ENCODE measurements around the gene OBP2A.
"Not testable (repeated sequence)": the region's sequence is repeated elsewhere in the genome, so short reads cannot be mapped to it uniquely, and the experiment has no call there.

Gene OBP2A

DNA sequence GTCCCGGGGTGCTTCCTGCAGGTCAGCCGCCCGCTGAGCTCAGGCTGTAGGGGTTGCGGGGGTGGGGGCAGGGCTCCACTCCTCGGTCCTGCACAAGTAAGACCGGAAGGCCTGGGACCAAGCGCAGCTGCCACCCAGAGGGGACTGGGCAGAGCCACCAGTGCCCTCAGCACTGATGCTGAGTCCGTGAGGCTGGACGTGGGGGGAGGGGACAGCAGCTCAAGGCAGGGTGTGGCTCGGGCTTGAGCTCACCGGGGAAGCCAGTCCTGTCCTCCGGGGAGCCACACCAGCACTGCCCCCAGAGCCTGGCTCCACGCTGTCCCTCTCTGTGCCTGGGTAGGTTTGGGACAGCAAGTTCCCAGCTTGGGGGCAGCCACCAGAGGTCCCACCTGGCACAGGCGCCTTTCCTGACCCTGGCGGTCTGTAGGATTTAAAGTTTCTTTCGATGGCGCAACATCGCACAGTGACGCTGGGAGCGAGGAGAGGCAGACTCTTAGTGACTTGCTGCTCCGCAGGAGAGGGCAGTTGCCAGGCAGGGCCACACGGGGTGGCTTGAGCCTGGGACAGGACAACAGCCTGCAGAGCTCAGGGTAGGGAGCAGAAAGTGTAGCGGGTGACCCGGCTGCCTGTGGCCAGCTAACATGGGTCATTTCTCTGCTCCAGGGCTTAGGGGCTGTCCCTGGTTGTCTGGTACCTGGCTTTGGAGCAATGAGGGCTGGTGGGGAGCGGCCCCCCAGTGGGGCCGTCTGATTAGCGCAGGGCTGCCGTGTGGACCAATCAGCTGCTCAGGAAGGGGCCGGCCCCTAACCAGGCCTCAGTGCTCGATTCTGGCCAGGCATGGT lies 19.0 kb upstream of the OBP2A start:
- DNase-seq (ENCODE audit: low read depth): no peak

DNA sequence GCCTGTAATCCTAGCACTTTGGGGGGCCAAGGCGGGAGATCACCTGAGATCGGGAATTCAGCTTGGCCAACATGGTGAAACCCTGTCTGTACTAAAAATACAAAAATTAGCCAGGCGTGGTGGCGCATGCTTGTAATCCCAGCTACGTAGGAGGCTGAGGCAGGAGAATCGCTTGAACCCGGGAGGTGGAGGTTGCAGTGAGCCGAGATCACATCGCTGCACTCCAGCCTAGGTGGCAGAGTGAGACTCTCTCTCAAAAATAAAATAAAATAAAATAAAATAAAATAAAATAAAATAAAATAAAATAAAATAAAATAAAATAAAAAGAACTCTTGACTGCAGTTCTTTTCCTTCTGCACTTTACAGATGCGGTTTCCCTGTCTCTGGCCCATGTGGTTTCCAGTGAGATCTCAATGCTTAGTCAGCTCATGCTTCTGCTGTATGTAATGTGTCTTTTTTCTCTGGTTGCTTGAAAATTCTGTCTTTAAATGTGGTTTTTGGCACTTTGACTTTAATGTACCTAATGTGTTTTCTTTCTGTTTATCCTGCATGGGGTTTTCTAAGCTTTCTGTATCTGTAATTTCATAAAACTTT lies 17.0 kb upstream of the OBP2A start:
- not testable (repeated sequence) for DNase-seq (ENCODE audit: low read depth)

DNA sequence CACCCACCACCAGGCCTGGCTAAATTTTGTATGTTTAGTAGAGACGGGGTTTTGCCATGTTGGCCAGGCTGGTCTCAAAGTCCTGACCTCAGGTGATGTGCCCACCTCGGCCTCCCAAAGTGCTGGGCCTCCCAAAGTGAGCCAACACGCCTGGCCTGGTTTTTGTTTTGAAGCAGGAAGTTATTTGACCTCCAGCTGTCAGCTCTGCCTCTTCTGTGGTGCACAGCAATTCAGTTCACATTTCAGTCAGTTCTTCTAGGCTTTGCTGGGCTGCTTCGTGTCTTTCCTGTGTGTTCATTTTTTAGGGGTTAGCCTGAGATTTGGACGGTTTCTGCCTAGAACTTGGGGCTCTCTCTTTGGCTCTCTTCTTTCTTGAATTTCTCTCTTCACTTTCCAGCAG lies 15.8 kb upstream of the OBP2A start:
- no peak for DNase-seq (ENCODE audit: low read depth)

DNA sequence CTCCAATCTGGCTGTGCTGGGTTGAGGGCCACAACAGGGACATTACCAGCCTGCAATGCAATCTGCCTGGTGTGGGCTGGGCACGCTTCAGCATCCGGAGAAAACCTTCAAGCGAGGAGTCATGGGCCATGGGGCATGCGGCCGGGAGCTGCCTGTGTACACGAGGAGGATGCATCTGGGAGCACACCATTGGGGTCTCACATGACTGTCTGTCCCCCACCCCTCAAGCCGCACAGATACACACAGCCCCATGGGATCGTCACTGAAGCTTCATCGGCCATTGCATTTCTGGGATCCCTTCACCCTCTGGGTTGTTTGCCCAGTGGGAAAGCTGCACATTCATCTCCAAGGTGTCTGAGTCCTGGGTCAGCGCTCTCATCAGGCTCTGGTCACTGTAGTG lies 14.8 kb upstream of the OBP2A start:
- DNase-seq (ENCODE audit: low read depth): no peak

DNA sequence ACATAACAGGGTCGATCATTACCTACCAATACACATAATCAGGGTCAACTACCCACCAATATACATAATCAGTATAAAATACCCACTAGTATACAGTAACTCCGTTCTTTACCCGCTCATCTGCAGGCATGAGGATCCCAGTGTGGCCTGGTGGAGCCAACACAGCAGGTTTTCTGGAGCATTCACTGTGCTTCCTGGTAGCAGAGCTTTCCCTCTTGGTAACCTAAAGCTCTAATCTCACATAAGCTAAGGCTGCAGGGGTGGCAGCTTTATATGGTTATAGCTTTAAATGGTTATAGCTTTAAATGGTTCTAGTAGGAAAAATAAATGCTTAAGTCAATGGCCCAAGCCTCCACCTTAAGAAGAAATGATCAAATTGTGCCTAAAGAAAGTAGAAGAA lies 12.8 kb upstream of the OBP2A start:
- DNase-seq (ENCODE audit: low read depth): no peak

DNA sequence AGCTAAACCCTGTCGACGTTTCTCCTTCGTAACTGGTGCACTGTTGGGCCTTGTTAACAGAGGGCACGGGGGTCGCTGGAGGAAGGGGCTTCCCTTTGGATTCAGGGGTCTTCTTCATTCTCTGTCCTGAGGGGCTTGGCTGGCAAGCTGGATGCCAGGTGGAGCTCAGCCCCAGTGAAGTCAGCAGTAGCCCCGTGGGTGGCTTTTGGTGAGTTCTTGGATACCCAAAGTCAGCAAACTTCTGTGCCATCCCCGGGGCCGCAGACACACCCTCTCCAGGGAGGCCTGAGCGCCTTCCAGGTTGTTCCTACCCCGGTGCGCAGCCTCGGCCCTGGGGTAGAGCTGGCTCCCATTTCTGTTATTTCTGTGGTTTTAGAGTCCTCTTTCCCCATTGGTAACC lies 12.3 kb upstream of the OBP2A start:
- no peak for DNase-seq (ENCODE audit: low read depth)

DNA sequence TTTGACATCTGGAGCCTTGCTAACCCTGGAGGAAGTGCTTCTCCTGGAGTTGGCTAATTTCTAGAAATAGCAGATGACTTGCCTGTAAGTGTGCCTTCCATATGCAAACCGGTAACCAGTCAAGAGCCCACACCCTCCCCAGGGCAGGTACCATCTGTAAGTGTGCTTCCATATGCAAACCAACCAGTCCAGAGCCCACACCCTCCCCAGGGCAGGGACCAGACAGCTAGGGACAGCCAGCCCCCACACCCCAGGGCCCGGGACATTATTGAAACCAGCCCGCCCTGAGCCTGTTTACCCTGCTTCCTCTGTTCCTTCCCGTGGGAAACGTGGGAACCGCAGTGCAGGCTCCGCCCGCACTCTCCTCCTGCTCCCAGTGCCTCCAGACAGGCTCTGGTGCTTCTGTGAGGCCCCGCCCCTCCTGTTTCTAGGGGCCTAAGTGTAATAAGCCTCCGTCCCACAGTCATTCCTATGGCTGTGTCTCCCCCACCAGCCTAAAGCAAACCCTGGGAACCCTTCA lies 11.7 kb upstream of the OBP2A start:
- DNase-seq (ENCODE audit: low read depth): not testable (repeated sequence)

DNA sequence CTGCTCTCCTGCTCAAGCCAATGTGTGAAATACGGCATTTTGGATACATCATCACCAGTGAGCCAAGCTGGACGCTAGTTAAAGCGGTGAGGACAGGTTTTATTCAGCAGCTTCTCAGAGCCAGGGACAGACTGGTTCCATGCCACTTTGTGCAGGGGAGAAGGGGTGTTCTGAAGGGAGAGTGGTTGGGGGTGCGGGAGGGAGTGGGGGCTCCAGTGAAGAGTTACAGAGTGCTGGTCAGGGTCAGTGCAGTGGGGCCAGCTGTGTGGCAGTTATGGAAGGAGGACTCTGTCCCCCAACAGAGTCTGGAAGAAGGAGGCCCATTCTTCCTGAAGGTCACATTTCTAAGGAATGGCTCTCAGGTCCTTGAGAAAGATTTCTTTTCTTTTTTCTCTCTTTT lies 11.1 kb upstream of the OBP2A start:
- not testable (repeated sequence) for DNase-seq (ENCODE audit: low read depth)

DNA sequence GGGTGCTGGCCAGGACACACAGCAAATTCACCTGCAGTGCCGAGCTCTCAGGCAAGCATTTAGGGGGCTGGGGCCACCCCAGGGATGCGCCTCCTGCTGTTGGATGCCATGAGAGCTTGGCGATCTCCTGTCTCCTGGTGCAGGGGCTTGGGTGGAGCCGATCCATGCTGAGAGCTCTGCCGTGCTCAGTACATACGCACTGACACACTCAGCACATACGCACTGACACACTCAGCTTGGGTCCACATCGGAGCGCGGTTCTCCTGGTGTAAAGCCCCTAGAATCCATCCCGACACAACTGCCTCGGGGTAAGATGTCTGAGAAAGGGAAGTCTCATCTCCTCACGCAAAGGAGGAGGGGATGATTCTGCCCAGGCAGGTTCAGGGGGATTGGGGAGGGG lies 10.3 kb upstream of the OBP2A start:
- not testable (repeated sequence) for DNase-seq (ENCODE audit: low read depth)

DNA sequence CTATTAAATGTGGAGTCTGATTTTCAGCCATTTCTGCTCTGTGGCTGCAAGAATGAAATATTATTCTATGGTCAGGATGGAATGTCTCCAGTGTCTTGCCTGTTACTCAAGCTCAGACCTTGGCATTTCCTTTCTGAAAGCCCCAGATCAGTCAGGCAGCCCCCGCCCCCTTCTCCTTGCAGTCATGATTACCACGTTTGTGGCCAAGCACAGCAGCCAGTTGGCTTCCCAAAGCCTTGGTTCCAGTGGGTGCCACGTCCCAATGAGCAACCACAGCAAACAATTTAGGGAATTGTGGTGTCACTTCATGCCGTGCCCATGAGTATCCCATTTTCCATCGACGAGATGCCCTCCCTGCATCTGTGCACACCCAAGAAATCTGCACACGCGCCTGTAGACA lies 9.7 kb upstream of the OBP2A start:
- DNase-seq (ENCODE audit: low read depth): no peak

DNA sequence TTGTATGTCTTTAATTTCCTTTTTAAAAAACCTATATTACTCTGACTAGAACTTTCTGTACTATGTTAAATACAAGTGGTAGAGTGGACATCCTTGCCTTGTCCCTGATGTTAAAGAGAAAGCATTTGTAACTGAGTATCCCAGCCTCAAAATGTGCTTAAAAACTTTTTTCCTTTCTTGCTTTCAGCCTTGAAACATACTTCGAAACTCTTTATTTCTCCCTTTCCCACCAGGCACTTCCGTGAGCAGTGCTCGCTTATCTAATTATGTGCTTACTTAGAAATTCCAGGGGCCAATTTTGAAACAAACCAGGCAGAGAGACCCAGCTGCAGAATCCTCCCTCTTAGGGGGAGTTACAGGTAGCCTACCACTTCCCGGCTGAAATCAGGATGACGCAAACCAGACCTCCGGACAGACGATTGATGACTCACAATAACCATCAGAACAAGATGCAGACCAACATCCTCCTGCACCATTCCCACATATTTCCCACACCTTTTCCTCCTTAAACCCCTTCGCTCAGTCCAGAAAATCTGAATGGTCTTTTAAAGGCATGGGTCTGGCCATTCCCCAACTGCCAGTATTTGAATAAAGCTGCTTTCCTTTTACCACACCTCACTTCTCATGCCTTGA lies 2.5 kb upstream of the OBP2A start:
- not testable (repeated sequence) for DNase-seq (ENCODE audit: low read depth)

DNA sequence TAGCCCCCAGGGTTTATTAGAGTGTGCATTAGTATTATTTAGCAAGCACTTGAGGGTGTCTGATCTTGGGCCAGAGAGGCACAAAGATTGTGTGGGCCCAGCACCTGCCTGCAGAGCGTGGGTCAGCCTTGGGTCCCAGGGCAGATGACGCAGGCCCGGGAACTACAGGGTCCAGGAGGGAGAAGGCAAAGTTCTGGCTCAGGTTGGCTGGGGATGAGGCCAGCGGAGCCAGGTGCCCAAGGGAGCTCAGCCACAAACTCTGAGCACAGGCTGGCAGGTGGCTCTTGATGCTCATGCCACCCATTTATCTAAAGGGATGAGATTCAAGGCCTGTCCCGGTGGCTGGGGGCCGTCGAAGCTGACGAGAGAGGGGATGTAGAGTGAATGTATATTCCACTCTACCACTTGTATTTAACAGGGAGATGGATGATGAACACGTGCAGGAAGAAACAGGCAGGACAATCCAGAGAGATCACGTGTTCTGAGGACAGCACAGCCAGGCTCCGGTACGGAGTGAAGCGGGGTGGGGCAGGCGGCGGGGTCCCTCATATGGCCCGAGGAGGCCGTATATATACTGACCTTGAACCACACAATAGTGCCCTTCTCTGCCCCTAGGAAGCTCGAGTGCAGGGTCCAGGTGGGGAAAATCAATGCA lies 818 bp upstream of the OBP2A start:
- DNase-seq (ENCODE audit: low read depth): no peak

DNA sequence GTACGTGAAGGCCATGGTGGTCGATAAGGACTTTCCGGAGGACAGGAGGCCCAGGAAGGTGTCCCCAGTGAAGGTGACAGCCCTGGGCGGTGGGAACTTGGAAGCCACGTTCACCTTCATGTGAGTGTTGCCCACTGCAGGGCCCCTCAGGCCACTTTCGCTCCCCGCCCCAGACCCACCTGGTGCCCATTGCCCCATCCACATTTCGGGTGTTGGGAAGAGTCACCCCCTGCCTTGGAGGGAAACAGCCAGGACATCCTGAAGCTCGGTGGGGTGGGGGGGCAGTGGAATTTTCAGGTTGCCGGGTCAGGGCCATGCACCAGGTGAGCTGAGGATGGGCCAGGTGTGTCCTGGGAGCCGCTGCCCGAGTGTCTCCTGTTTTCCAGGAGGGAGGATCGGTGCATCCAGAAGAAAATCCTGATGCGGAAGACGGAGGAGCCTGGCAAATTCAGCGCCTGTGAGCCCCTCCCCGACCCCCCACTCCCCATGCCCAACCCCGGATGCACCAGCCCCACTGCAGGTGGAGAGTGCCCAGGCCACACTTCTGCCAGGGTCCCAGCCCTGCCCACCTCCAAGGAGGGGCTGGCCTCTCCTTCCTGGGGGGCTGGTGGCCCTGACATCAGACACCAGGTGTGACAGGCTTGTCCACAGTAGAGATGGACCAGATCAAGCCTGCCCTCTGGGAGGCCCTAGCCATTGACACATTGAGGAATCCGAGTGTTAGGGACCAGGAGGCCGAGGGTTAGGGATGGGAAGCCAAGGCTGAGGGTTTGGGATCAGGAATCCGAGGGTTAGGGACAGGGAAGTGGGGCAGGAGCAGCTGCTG lies 1.1 kb downstream of the OBP2A start:
- not testable (repeated sequence) for DNase-seq (ENCODE audit: low read depth)

DNA sequence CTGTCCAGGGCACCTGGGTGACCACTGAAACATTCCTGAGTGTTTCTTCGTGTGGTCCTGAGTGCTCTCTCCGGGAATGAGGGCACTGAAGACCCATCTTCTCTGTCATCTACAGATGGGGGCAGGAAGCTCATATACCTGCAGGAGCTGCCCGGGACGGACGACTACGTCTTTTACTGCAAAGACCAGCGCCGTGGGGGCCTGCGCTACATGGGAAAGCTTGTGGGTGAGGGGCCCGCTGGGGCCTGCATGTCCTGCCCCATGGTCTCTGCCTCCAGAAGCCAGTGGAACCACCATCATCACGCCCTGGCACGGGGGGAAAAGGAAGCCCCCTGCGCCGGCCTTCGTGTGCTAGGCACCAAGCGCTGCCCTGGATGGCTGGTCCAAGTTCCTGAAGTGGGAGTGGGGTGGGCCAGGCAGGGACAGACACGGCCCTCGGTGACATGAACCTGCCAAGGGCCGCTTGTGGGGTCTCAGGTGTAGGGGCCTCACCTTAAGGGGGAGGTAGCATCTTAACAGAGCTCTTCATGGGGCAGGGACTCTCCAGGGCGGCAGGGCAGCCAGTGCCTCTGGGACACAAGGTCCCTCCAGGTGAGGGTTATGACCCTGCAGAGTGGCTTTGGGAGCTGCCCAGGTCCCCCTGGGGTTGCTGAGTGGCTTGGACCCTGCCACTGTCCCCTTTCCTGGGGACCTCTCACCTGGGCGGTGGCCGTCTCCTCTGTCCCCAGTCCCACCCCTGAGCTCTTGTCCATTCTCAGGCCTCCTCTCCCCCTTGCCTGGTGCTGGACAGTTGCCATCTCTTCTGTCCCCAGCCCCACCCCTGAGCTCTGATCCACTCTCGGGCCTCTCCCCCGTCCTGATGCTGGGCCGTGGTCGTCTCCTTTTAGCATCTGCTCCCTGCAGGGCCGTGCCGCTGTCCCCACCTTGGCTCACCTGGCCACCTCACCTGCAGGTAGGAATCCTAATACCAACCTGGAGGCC lies 2.1 kb downstream of the OBP2A start:
- no peak for DNase-seq (ENCODE audit: low read depth)

DNA sequence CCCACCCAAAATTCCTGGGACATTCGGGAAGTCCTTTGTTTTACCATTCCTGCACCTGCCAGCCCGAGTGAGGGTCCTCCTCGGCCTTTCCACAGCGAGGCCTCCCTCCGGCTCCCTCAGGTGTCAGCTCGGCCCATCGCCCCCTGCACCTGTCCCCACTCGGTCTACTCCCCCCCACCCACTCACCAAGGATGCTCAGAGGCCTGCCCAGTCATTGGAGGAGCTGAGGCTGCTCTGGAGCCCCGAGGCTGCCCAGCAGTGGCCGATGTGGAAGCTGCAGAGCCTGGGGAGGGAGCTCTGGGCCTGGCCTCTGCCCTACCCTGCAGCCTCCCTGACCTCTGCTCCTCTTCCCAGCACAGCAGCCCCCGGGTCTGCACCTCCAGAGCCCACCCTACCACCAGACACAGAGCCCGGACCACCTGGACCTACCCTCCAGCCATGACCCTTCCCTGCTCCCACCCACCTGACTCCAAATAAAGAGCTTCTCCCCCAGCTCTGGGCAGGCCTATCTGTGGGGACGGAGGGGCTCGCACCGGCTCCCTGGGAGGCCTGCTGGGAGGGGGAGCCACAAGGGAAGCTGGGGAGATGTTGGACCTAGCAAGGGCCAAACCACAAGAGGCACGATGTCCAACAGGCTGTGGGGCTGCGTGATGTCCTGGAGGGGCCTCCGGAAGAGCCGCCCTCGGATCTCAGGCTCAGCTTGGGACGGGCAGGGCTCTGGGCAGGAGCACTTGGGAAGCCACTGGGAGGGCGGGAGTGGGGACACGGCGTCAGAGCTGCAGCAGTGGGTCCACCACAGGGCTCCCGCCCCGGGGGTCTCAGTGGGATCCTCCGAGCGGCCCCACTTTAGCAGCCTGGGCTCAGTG lies 3.8 kb downstream of the OBP2A start:
- not testable (repeated sequence) for DNase-seq (ENCODE audit: low read depth)

DNA sequence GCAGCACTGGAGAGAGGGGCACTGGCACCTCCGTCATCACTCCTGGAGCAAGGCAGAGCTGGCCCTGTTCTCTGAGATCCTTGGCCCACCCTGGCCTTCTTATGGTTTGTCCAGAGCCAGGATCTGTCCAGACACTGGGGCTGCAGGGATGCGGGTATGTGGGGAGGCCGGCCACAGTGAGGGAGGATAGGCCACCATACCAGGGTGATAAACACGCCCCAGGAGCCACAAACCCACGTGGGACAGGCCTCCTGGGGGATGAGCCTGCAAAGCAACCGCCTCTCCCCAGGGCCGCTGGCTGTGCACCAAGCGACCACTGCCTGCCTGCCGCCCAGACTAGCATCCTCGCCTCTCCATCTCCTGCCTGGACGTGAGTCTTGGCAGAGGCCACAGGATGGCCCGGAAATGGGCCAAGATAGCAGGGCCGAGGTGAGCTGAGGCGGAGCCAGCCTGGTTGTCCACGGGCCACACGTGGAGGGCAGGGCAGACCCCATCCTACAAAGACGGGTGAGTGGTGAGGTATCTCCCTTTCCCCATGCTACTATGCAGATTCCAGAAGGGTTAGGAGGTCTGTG lies 4.5 kb downstream of the OBP2A start:
- DNase-seq (ENCODE audit: low read depth): no peak

DNA sequence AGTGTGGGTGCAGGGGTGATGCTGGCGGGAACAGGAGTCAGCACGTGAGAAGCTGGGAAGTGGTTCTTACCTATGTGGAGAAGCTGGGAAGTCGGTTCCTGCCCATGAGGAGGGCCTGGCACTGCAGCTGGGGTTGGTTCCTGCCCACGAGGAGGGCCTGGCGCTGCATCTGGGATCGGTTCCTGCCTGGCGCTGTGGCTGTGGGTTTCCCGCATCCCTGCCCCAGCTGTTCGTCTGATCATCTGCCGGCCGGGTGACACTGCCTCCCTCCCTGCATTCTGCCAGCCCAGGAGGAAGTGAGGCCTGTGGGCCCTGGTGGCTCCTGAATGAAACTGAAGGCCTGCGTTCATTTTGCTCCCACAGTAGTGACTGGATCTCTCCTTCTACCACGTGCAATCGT lies 5.1 kb downstream of the OBP2A start:
- DNase-seq (ENCODE audit: low read depth): no peak

DNA sequence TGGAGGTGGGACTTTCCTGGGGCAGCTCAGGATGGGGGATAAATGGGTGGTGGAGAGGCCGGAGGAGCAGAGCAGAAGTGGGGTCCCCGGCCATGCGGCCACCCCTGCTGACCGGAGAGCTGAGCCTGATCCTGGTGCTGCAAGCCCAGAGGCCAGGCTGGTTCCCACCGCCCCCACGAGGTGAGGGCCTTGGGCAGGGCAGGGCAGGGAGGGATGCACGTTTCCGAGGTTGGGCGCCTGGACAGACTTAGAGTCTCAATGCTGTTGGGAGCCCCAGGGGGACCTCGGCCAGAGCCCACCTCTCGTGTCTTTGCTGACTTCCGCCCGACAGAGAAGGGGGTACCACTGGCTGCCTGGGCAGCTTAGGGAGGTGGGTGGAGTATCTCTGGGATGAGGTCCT lies 5.5 kb downstream of the OBP2A start:
- no peak for DNase-seq (ENCODE audit: low read depth)
